Thoracic aorta endothelial cell (primary cell): ENCODE data around the gene YJU2. TPM values are rescaled to one million over a fixed set of nuclear protein-coding genes. Genes with fewer than 3 reads are reported as not detected.

Experiments used
- total RNA-seq: library from RNA; depleted of rRNA; stranded (reverse); fragments of >200 nt; gene quantifications from 2 replicates; pipeline ENCODE4 v1.2.3, GENCODE V29; 2012

Gene YJU2
- total RNA-seq, result 18.1 and 19.0 TPM in 2 replicates

DNA sequence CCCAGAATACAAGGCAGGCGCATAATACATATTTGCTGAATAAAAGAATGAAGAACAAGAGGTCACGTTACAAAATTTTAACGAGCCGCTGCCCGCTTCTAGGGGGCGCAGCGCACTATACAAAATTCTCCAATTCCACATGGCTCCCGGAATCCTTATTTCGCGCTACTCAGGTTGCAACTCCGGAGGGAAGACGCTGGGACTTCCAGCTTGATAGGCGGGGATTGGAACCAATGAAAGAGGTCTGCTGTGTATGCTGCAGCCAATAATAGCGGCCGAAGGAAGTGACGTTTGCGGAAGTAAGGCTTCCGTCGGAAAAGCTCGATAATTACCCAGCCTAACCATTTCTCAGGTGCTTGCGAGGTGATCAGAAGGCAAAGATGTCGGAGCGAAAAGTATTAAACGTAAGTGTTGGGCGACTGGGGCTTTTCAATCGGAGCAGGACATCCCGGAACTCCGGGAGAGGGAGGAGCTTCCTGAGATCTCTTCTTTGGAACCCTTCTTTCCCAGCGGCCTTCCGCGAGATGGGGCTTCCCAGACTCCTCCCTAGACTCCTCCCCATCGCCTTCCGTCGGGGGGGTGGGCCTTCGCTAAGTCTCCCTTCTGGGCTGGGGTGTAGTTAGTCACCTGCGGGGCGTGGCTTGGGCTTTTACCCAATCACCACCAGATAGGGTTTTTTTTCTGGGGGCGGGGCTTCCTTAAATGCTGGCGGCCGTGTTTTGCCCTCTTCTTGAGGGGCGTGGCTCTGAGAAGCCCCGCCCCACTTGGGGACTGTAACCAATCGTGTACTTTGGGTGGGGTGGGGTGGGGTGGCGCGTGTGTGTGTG lies at the start of gene YJU2:
TSS of gene YJU2 (plus strand) at position 314 of the 827 bp plus-strand sequence. CDS start at position 381, 67 bp downstream.

DNA sequence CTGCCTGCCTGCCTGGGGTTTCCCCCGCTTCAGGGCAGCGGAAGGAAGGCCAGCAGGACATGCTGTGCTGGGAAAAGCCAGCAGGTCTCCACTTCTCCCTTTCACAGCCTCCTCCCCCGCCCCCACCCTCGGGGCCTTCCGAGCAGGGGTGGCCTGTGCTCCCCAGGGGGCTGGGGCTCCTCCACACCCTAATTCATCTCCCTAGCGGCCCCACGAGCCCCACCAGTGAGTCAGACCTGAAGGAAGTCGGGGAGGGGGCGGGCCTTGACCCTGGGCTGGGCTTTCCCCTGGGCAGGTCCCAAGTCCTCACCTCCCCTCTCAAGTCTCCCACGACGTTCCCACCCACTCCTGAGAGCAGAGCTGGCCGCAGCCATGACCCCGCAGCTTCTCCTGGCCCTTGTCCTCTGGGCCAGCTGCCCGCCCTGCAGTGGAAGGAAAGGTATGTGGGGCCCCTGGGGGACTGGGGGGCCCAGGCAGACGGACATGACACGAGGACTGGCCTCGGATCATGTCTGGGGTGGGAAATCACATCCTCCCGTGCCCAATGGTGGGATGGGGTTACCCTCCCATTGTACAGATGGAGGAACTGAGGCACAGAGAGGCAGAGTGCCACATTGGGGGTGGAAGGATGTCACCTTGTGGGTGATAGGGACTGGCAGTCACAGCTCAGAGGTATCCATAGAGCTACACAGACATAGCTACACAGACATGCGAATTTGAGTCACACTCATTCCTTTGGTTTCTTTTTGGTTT lies 17.5 kb upstream of the YJU2 start, which contains the start of gene EBI3:
TSS of gene EBI3 (plus strand) at position 345 of the 753 bp plus-strand sequence. CDS start at position 373, 28 bp downstream.

DNA sequence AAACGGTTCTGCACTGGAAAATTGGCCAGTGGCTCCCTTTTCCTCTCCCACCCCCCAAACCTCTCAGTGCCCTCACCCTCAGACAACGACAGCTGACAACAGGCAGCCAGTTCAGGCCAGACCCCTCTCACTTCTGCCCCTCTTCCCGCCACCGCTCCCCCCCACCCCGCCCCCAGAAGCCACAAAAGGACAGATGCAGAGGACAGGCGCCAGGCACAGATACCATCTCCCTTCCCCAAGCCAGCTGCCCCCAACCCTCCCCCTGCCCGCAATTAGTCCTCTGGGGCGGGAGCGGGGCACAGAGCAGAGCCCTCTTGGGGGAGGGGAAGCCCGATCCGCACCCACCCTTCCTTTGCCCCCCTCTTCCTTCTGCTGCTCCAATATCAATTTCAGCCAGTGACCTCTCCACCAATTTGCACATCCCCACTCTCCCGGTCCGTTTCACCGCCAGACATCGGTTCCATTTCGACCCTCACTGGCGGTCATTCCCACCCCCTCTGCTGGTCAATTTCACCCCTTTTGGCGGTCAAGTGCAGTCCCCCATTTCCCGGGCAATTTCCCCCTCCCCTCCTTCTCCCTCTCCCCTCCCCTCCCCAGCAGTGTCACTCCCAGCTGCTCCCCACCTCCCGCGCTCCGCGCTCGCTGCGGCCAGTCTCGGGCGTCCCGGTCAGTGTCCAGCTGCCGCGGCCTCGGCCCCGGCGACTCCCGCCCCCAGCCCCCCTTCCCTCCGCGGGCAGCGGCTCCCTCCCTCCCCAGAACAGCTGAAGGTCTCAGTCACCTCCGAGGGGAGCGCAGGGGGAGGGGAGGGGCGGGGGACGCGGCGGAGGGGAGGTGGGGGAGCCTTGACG lies 31.8 kb downstream of the YJU2 start, which contains the start of gene SHD:
TSS of gene SHD (plus strand) at position 848 of the 848 bp plus-strand sequence. CDS start 798 bp downstream, outside the sequence.

DNA sequence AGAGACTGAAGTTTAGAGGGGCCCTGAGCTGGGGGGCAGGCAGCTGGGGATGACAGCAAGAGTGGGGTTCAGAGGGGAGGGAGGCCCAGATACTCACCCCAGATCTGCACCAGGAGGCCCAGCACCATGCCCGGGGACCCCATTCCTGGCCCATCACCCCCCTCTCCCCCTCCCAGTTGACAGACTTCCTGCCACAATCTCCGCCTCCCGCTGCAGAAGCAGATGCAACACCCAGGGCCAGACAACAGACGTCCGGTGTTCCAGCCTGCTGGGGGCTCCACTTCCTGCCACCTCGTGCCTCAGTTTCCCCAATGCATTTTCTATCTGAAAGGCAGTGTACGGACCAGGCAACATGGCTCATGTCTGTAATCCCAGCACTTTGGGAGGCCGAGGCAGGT lies 55.4 kb downstream of the YJU2 start, which contains the start of gene TMIGD2:
TSS of gene TMIGD2 (minus strand) at position 147 of the 398 bp plus-strand sequence. CDS start at position 143, 4 bp downstream.

DNA sequence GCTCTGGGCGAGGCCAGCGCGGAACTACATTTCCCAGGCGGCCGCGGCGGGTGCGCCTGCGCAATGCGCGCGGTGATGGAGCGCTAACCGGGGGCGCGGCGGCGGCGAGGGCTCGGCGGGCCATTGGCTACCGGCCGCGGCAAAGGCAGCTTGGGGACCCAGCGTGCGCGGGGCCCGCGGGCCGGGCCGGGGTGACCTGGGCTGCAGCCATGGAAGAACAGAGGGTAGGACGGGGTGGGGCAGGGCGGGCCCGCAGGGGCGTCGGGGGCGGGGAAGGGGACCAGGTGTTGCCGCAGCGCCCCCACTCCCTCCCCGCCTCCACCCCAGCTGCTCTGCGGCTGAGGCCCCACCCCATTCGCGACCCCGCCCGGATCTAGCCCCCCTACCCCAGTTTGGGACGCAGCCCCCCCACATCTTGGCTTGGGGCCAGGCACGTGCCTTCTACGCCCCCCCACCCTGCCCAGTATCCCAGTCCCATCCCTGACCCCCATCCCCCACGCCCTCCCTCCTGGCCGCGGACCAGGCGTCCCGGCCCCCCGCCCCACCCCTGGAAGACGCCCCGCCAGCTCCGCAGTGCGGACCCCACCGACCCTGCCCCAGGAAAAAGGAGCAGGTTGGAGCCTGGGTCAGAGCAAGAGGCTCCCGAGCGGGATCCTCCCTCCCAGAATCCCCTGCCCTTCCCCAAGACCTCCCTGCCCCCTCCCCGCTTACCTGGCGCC lies 57.8 kb downstream of the YJU2 start, which contains the start of gene FSD1:
TSS of gene FSD1 (plus strand) at position 61 of the 719 bp plus-strand sequence. CDS start at position 210, 149 bp downstream.

Other genes with a start within 250 kb of the YJU2 start
- gene PIAS4, start 239.3 kb upstream of the YJU2 start, total RNA-seq, result 31.3 and 35.8 TPM in 2 replicates
- gene ZBTB7A, start 180.2 kb upstream of the YJU2 start, total RNA-seq, result 19.9 and 28.3 TPM in 2 replicates
- 143 and 156 TPM in 2 replicates for gene MAP2K2, start 123.0 kb upstream of the YJU2 start, total RNA-seq
- gene CREB3L3, start 93.4 kb upstream of the YJU2 start, total RNA-seq, result not detected in 2 replicates
- gene SIRT6, start 64.5 kb upstream of the YJU2 start, total RNA-seq, result 11.3 and 12.4 TPM in 2 replicates
- gene ANKRD24, start 64.4 kb upstream of the YJU2 start, total RNA-seq, result 0.13 and 0.14 TPM in 2 replicates
- gene EBI3, start 17.6 kb upstream of the YJU2 start, total RNA-seq, result 0.14 and 0.27 TPM in 2 replicates
- not detected in 2 replicates for gene SHD, start 32.2 kb downstream of the YJU2 start, total RNA-seq
- gene TMIGD2, start 55.3 kb downstream of the YJU2 start, total RNA-seq, result not detected in 2 replicates
- 16.0 and 18.1 TPM in 2 replicates for gene FSD1, start 57.5 kb downstream of the YJU2 start, total RNA-seq
- 3.6 and 6.2 TPM in 2 replicates for gene STAP2, start 91.7 kb downstream of the YJU2 start, total RNA-seq
- 6.2 and 6.9 TPM in 2 replicates for gene MPND, start 96.5 kb downstream of the YJU2 start, total RNA-seq
- gene SH3GL1, start 153.5 kb downstream of the YJU2 start, total RNA-seq, result 81.8 and 95.6 TPM in 2 replicates
- gene CHAF1A, start 155.6 kb downstream of the YJU2 start, total RNA-seq, result 21.4 and 25.6 TPM in 2 replicates
- 64.5 and 67.0 TPM in 2 replicates for gene UBXN6, start 210.7 kb downstream of the YJU2 start, total RNA-seq
- 57.0 and 58.1 TPM in 2 replicates for gene HDGFL2, start 225.2 kb downstream of the YJU2 start, total RNA-seq